Stimulated activated CD8-positive, alpha-beta memory T cell treated with anti-CD3 and anti-CD28 coated beads, Interleukin-7, amount 100 ng/mL, for 24 hours (primary cell): ENCODE results near the gene B3GAT2.
"Not testable (repeated sequence)": the region's sequence is repeated elsewhere in the genome, so short reads cannot be mapped to it uniquely, and the experiment has no call there.

ENCODE experiments used
- DNase-seq: peaks from one replicate; pipeline ENCODE4 v3.0.0-alpha.2; 2020; ENCODE audit warnings: low read depth

The B3GAT2 gene, protein sequence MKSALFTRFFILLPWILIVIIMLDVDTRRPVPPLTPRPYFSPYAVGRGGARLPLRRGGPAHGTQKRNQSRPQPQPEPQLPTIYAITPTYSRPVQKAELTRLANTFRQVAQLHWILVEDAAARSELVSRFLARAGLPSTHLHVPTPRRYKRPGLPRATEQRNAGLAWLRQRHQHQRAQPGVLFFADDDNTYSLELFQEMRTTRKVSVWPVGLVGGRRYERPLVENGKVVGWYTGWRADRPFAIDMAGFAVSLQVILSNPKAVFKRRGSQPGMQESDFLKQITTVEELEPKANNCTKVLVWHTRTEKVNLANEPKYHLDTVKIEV

DNA sequence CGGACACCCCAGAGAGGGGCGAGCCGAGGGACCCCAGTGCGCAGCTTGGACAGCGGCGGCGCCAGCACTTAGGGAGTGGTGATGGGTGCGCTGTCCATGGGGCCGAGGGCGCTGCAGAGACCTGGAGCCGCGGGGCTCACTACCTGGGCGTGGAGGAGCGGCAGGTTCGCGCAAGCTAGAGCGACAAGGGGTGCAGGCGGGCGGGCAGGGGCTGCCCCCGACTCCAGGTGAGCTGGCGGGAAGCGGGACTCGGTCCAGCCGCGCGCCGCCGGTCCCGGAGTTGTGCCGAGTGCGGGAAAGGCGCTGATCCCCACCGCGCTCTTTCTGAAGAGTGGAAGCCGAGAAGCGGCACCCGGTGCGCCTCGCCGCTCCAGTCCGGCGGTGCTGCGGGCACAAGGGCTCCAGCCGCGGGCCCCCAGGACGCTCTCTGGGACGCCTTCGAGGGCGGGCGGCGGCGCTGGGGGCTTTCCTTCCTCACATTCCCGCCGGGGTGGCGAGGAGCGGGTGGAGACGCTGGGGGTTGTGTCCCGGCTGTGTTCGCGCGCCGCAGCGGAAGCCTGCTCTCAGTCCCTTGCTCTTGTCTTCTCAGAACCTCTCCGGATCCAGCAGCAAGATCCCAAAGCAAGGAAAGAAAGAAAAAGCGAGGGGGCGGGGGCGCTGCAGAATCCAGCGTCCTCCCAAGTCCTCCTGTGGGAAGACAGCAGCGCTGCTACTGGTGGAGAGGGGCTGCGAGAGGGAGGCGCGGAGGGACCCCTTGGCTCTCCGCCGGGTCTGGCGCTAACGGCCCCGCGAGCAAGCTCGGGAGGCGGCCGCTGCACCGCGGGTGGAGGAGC is at the start of gene B3GAT2:
Gene B3GAT2 (minus strand): TSS at position 610 of the 833 bp plus-strand sequence. CDS start 631 bp downstream, outside the sequence.
- no peak for DNase-seq

DNA sequence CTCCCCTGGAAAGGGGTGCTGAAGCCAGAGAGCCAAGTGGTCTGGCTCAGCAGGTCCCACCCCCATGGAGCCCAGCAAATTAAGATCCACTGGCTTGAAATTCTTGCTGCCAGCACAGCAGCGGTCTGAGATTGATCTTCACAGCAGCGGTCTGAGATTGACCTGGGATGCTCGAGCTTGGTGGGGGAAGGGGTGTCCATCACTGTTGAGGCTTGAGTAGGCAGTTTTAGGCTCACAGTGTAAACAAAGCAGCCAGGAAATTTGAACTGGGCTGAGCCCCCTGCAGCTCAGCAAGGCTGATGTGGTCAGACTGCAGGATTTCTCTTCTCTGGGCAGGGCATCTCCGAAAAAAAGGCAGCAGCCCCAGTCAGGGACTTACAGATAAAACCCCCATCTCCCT is 41.3 kb upstream of the B3GAT2 start:
- DNase-seq, result no peak

DNA sequence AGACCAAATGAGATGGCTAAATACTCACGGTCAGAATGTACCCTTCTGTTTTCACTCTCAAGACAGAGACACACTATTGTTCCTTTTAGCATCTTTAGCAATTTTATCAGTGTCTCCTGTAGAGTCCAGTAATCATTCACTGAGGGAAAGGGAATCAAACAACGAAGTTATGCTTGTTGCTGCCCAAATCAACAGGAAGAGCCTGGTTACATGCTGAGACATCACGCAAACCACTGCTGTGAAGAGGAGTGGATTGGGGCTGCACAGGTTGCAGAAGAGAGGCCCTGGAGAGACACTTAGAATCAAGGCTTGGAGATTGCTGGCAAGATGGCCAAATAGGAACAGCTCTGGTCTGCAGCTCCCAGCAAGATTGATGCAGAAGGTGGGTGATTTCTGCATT is 40.5 kb upstream of the B3GAT2 start:
- no peak for DNase-seq

DNA sequence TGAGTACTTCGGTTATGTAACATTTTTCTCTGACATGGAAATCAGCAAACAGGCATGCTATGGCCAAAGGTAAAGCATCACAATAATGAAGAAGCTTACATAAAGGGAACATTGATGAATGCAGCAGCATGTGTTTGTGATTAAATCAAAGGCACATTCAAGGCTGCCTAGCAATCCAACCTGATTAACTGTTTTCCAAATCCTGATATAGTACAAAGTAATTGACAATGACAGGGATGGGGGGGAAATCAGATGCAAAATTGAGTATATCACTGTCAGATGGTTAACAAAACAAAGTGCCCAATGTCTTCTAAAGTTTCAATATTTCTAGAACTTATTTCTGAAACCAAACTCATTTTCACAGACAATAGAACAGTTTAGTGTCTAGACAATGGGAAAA is 39.2 kb upstream of the B3GAT2 start:
- no peak for DNase-seq

DNA sequence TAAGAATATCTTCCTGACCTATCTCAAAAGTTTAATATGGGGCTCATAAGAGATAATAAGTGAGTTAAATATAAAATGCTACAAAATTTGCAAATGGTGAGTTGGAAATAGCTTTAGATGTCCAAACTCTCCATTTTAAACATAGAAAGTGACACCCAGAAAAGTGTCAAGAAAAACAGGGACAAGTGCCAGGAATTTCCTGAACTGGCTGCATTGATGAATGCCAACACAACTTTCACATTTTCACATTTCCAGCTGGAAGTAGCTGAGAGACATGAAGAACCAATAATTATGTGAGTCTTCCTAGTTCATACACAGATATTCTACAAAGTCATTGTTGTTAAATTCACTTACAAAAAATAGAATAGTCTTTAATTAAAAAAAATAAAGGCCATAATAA is 38.6 kb upstream of the B3GAT2 start:
- no peak for DNase-seq

DNA sequence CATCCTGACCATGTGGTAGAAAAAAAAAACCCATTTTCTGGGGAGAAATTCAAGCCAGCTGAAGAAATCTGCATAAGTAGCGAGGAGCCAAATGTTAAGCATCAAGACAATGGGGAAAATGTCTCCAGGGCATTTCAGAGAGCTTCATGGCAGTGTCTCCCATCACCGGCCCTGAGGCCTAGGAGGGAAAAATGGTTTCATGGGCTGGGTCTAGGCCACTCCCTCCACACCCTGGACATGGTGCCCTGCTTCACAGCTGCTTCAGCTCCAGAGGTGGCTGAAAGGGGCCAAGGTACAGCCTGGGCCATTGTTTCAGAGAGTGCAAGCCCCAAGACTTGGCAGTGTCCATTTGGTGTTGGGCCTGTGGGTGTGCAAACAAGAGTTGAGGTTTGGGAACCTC is 34.4 kb upstream of the B3GAT2 start:
- DNase-seq, result no peak

DNA sequence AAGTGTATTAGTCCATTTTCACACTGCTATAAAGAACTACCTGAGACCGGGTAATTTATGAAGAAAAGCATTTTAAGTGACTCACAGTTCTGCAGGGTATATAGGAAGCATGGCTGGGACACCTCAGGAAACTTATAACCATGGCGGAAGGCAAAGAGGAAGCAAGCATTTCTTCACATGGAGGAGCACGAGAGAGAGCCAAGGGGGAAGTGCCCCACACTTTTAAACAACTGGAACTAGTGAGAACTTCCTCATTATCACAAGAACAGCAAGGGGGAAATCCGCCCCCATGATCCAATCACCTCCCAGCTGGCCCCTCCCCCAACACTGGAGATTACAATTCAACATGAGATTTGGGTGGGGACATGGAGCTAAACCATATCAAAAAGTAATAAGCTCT is 28.3 kb upstream of the B3GAT2 start:
- no peak for DNase-seq

DNA sequence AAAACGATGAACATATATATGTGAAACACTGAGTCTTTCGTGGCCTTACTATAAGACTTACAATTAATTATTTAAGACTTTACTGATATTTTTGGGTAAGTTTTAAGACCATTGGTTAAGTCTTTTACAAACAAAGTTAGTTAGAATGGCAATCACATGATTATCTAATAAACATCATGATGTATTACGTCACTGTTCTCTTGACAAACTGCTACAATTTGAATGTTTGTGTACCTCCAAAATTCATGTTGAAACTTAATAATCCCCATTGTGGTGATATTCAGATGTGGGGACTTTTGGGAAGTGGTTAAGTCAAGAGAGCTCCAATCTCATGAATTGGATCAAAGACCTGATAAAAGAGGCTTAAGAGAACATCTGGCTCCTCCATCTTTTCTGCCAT is 25.9 kb upstream of the B3GAT2 start:
- DNase-seq, result no peak

DNA sequence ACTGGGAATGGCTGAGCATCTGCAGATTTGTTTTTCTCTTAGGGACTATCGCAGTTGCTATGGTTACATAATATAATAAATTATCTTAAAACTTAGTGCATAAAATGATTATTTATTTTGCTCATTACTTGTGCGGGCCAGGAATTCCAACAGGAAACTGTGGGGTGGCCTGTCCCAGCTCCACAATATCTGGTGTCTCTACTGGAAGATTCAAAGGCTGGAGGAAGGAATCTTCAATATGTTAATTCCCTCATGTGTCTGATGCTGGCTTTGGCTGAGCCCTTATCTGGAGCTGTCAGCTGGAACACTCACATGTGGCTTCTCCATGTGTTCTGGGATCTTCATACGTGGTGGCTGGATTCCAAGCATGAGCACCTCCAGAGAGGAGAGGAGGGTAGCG is 23.9 kb upstream of the B3GAT2 start:
- no peak for DNase-seq

DNA sequence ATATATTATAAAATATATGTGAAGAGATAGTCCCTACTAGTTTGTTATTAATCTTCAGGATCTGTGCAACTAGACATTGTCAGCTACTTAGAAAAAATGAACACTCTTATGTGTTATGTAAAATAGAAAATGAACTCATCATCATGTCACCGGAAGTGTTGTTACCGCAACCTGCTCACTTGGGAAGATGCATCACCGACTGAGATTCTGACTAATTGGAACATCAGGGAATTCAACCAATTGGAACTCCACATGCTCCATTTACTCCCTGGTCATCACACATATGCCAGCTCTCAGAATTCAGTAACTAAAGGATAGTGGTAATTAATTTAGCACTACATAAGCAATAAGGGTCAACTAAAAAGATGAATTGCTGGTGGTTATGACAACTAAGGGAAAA is 16.7 kb upstream of the B3GAT2 start:
- DNase-seq, result no peak

DNA sequence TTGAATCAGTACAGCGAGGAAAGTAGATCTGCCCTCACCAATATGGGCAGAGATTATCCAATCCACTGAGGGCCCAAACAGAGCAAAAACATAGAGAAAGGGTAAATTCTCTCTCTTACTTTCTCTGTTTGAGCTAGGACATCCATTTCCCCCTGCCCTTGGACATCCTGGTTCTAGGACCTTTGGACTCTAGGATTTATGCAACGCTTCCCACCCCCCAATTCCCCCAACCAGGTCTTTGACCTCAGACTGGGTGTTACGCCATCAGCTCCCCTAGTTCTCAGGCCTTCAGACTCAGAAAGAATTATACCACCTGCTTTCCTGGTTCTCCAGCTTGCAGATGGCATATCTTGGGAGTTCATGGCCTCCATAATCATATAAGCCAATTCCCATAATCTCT is 10.2 kb upstream of the B3GAT2 start:
- DNase-seq, result no peak

DNA sequence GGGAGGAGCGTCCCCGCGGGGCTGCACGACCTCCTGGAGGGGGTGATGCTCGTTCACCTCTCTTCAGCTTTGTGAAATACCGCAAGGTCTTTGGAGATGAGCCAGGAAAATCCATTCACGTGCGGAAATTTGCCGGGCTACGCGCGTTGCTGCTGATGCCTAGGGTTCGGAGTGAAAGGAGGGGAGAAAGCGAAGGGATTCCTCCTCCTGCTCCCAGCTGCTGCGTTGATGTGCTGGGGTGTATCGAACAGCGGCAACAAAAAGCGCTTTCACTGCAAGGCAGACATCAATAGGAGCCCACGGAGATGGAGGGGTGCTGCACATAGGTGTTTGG is 391 bp upstream of the B3GAT2 start:
- DNase-seq, result no peak

DNA sequence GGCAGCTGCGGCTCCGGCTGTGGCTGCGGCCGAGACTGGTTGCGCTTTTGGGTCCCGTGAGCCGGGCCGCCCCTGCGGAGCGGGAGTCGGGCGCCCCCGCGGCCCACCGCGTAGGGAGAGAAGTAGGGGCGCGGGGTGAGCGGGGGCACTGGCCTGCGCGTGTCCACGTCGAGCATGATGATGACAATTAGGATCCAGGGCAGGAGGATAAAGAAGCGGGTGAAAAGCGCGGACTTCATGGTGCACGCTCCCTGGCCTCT is 739 bp downstream of the B3GAT2 start:
- no peak for DNase-seq

DNA sequence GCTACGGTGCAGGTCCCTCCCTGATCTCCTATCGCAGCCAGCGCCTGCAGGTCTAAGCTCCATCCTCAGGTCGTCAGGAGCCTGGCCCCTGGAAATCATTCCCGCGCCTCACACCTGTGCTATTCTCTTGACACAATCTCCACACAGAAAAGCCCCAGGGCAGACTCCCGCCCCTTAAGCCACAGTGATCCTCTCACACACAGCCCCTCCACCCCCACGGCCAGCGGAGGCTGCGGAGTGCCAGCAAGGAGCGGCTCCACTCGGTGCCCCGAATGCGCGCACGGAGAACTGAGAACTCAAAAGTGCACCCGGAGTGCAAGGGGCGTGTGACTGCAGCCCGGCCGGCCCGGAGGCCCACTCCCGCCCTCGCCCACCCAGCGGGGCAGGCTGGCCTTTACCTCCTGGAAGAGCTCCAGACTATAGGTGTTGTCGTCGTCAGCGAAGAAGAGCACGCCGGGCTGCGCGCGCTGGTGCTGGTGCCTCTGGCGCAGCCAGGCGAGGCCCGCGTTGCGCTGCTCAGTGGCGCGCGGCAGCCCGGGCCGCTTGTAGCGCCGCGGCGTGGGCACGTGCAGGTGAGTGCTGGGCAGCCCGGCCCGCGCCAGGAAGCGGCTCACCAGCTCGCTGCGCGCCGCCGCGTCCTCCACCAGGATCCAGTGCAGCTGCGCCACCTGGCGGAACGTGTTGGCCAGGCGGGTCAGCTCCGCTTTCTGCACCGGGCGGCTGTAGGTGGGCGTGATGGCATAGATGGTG is 1.2 kb downstream of the B3GAT2 start:
- DNase-seq, result peak; percentile 78

DNA sequence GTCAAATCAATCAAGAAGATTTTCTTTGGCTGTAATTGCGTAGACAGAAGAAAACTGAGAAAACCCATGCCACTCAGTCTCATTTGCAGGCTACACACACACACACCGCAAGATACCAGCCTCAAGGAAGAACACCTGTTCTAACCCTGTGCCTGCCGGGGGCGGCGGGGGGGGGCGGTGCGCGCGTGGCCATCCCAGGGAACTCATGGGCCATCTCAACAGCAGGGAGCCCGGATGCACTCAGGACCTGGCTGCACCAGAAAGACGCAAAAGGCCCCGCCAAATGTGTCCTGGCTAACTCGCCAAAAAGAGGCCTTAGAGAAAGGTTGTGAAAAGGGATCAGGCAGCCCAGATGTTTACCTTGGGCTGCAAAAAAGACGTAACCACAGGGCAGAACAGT is 2.1 kb downstream of the B3GAT2 start:
- DNase-seq, result no peak

DNA sequence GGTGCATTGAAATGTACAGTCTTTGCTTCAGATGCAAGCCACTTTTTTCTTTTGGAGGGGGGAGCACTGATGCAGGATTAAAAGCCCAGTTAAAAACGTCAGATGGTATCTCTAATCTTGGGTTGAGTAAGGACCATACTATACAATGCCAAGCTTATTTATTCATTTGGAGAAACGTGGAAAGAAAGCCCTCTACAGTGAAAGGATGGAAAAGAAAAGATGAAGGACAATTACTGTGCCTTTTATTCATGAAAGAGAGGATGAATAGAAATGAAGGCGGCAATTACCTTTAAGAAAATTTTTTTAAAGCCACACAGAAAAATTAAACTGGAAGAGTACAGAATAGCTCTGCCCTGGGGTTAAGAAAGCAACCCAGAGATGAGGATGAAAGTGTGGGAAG is 2.7 kb downstream of the B3GAT2 start:
- no peak for DNase-seq

DNA sequence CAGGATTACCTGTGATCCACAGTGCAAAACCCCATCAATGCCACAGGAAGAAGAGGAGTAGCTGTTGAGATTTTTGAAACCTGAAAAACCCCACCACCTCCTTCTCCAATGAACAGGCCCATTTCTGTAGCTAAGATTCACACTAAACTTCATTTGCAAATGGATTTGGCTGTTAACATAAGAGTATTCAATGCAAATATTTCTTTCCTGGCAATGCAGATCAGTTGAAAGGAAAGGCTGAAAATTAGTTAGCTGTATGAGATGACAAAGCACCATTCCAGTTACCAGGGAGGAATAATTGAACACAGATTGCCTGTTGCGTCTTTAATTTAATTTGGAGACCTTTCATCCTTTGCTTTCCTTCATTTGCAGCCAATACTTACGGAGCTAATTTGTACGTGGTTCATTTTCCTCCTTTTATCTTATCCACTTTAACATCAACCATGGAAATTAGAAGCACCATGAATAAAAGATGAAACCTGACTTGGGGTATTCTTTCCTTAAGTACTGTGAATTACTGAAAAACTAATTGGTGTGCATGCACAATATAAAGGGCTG is 4.2 kb downstream of the B3GAT2 start:
- DNase-seq, result no peak

DNA sequence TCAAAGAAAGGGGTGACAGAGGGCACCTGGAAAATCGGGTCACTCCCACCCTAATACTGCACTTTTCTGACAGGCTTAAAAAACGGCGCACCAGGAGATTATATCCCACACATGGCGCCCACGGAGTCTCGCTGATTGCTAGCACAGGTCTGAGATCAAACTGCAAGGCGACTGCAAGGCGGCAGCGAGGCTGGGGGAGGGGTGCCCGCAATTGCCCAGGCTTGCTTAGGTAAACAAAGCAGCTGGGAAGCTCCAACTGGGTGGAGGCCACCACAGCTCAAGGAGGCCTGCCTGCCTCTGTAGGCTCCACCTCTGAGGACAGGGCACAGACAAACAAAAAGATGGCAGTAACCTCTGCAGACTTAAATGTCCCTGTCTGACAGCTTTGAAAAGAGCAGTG is 12.5 kb downstream of the B3GAT2 start:
- DNase-seq, result not testable (repeated sequence)

DNA sequence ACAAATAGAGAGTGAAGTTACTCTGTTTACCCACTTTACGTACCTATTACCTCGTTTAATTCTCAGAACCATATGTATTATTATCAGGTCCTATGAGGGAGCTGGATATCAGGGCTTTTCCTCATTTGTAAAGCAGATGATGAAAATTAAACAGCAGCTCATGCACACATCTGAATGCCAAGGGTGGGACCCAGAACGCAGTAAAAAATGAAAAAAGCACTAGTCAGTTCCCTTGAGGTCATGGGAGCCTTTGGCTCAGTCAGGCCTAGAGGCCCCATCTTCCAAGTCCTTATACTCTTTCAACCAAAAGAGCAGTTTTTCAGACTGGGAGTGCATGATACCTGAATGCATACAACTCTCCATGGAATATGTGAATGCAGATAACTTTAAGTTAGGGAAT is 23.0 kb downstream of the B3GAT2 start:
- no peak for DNase-seq

DNA sequence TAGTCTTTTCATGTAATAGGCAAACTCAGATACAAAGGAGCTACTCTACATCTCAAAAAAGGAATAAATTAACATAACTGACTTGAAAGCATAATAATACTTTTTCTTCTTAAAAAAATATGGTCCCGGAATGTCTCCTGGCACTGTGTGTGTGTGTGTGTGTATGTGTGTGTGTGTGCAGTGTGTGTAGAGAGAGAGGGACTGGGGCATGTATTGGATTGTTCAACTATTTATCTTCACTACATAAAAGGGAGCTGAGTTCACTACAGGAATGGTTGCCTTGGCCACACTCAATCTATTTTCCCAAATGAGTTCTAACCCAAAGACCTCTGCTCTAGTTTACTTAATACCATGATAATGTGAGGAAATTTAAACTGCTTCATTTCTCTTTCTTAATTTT is 51.1 kb downstream of the B3GAT2 start:
- no peak for DNase-seq

DNA sequence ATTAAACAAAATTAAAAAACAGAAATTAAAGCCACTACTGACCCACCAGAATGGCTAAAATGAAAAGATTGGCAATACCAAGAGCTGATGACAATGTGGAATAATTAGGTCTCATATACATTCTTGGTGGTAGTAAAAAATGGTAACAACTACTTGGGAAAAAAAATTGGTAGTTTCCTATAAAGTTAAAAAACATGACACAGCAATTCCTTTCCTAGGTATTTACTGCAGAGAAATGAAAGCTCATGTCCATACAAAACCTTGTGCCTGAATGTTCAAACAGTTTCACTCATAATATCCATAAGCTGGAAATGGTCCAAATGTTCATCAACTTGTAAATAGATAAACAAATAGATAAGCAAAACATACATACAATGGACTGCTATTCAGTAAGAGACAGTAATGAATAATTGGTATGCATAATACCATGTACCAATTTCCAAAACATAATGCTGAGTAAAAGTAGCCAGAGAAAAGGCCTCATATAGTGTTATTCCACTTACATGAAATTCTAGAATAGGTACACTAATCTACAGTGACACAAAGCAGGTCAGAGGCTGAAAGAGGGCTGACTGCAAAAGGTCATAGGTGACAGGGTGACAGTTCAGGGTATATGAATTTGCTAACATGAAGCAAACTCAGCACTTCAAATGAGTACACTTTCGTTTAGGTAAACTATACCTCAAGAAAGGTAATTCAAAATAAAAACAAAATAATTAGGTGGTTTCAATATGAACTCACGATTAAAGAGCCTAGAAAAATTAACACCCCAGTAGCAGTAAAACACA is 53.0 kb downstream of the B3GAT2 start:
- DNase-seq, result no peak

DNA sequence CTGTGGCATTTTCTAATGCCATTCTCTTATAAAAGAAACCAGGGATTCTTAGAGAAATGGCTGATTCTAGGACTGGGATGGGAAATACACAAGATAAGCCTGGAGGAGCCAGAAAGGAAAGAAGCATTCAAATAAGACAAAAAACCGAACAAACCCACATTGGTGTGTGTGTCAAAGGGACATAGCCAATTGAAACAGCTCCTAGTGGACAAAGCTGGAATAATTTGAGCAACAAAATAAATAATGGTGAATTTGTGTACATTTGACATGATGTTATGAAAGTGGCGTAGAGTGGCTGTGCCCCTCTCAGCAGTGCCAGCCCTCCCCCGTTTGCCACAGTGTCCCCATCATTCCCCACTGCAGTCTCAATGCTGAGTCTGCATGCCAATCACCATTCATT is 55.5 kb downstream of the B3GAT2 start:
- DNase-seq, result no peak
